SKM-1 (cell line): ENCODE data around the gene MPPED2.

ENCODE experiments used
- DNase-seq: peaks from one replicate; lab custom pipeline; 2025; ENCODE audit not compliant: unreplicated experiment; lab: John Stamatoyannopoulos, UW

MPPED2 gene

GRCh38 chr11:30365793-30366517 is 220.2 kb downstream of the MPPED2 start:
- no peak for DNase-seq

GRCh38 chr11:30364837-30365482 is 221.2 kb downstream of the MPPED2 start:
- no peak for DNase-seq

GRCh38 chr11:30364139-30364836 is 221.9 kb downstream of the MPPED2 start:
- DNase-seq: no peak

- DNase-seq: no peak
These were observed 225.4 kb downstream of the MPPED2 start for GRCh38 chr11:30360741-30361140.
